NCI-H1417 (cell line): ENCODE measurements around the gene DCST1.
A peak's percentile ranks its signal among the peaks of the same experiment; 100 is the strongest.

Source experiments
- DNase-seq, 3 experiments: peaks; one replicate each; lab custom pipeline; 2025; lab: John Stamatoyannopoulos, UW

DCST1 gene

DNA sequence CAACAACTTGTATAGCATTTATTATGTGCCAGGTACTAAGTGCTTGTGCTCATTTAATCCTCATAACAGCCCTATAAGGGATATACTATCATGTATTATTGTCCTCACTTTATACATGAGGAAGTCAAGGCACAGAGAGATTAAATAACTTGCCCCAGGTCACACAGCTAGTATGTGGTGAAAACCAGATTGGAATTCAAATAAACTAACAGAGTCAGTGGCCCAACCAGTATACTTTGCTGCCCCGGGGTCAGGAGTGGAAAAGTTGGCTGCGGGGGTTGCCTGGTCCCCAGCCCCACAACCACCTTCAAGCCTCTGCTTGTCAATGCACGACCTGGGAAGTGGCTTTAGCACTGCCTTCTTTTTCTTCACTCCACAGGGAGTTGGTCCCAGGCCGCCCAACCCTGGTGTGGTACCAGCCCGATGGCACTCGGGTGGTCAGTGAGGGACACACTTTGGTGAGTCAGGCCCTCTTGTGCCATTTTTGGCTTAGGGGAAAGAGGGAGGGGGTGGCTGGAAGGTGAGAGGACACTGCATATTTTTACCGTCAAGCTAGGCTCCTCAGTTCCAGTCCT lies 20.0 kb downstream of the DCST1 start:
- DNase-seq, result no peak

GRCh38 chr1:155057104-155057503 lies 23.5 kb downstream of the DCST1 start:
- no peak for DNase-seq

DNA sequence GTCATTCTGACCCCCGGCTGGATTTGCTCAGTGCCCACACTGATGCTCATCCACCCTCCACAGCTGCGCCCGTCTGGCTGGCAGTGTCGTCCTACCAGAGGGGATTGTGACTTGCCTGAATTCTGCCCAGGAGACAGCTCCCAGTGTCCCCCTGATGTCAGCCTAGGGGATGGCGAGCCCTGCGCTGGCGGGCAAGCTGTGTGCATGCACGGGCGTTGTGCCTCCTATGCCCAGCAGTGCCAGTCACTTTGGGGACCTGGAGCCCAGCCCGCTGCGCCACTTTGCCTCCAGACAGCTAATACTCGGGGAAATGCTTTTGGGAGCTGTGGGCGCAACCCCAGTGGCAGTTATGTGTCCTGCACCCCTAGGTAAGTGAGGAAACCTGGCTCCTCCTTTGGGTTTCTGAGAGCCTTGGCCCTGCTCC lies 24.2 kb downstream of the DCST1 start:
- no peak for DNase-seq

DNA sequence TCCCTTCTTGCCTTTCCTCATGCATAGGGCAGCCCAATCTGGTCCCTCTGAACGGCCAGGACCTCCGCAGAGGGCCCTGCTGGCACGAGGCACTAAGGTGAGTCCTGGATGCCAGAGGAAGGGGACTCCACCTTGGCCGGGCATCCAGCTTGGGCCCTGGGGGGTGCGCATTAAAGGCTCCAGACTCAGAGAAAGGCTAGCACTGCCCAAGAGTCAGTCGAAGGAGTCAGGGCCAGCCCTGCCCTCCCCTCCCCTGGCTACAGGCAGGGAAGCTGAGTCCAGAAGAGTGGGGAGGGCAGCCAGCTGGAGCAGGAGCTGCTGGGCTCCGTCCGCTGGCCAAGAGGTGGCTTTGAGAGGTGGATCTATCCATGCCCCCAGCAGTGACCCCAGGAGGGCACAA lies 27.1 kb downstream of the DCST1 start:
- DNase-seq, result no peak

GRCh38 chr1:155061381-155062150 lies 27.9 kb downstream of the DCST1 start:
- peak; percentile 87 to 98 (median 95) for DNase-seq

DNA sequence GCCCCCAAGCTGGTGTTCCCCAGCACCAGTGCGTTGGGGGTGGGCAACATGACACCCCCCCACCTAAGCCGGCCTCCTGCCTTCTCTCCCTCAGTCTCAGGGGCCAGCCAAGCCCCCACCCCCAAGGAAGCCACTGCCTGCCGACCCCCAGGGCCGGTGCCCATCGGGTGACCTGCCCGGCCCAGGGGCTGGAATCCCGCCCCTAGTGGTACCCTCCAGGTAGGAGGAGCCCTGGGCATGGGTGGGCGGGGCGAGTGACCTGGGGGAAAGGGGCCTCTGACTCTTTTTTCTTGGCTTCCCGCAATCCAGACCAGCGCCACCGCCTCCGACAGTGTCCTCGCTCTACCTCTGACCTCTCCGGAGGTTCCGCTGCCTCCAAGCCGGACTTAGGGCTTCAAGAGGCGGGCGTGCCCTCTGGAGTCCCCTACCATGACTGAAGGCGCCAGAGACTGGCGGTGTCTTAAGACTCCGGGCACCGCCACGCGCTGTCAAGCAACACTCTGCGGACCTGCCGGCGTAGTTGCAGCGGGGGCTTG lies 28.6 kb downstream of the DCST1 start:
- peak in 1 of 3 experiments; percentile 22 for DNase-seq

- DNase-seq, result peak; percentile 53 to 78 (median 70)
Observed at GRCh38 chr1:155062702-155063411, 29.2 kb downstream of the DCST1 start.

DNA sequence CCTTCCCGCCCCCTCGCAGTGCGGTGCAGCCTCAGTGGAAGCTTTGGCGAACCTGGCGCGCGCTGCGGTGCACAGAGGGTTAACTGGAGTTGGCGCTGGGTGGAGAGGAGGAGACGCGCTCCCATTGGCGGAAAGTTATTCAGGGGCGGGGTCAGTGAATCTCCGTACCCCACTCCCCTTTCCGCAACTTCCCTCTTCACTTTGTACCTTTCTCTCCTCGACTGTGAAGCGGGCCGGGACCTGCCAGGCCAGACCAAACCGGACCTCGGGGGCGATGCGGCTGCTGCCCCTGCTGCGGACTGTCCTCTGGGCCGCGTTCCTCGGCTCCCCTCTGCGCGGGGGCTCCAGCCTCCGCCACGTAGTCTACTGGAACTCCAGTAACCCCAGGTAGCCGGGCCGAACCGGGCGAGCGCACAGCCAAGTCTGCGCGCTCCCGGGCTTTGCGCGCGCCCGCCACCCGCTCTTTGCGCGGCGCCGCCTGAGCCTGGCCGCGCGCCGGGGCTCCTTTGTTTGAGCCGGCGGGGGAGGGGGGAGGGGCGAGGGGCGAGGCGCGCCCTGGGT lies 30.0 kb downstream of the DCST1 start, which contains the start of gene EFNA4:
Gene EFNA4, plus strand, starts transcription at position 191 of the 561 bp plus-strand sequence. Its CDS starts 84 bp downstream, at position 275.
- peak; percentile 57 to 91 (median 90) for DNase-seq

DNA sequence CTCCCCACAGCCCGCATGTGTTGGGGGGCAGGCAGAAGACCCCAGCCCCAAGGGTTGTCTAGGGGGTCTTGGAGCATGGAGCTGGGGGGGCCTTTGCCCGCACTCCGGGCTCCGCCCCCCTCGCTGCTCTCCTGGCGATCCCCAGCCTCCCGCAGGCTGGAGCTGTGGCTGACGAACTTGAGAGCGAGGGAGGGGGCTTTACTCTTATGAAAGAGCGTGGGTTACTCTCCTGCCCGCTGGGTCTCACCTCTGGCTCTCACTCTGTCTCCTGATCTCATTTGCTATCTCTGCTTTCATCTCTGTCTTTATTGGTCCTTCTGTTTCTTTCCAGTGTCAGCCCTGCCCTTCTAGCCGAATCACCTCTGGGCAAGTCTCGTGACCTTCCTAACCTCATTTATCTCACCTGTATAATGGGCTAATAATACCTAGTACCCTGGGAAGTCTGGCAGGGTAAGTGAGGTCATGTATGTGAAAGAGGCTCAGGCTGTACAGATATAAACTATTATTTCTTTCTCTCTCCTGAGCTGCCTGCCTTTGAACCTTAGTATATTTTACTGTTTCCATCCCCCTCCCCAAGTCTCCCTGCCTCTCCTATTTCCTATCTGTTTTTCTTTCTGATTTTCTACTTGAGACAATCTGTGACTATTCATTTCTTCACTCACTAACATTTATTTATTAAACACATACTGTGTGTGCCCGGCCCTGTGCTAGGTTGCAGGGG lies 30.6 kb downstream of the DCST1 start:
- DNase-seq, result peak; percentile 57 to 82 (median 80)

- DNase-seq, result no peak
Observed at GRCh38 chr1:155064832-155065429, 31.3 kb downstream of the DCST1 start.

DNA sequence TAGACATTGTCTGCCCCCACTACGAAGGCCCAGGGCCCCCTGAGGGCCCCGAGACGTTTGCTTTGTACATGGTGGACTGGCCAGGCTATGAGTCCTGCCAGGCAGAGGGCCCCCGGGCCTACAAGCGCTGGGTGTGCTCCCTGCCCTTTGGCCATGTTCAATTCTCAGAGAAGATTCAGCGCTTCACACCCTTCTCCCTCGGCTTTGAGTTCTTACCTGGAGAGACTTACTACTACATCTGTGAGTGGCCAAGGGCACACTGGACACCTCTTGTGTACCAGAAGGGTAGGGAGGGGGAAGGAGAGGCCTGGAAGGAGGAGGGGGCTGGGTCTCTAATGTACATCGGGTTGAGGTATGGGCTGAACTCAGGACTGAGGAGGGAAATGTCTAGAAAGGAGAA lies 33.2 kb downstream of the DCST1 start:
- no peak for DNase-seq

DNA sequence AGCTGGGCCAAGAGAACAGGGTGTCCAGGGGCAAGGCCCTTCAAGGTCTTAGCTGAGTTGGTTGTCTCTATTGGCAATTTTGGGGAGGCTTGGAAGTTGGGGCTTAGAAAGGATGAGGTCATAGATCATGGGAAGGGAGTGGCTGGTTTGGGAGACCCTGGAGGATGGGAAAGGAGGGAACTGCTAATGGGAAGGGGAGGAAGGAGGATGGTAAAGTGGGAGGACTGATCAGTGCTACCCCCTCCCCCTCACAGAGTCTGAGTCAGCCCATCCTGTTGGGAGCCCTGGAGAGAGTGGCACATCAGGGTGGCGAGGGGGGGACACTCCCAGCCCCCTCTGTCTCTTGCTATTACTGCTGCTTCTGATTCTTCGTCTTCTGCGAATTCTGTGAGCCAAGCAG lies 35.0 kb downstream of the DCST1 start:
- no peak for DNase-seq

GRCh38 chr1:155069551-155070157 lies 36.0 kb downstream of the DCST1 start:
- DNase-seq, result peak; percentile 67 to 95 (median 91)

GRCh38 chr1:155070158-155070621 lies 36.6 kb downstream of the DCST1 start:
- DNase-seq, result peak; percentile 67 to 95 (median 91)

DNA sequence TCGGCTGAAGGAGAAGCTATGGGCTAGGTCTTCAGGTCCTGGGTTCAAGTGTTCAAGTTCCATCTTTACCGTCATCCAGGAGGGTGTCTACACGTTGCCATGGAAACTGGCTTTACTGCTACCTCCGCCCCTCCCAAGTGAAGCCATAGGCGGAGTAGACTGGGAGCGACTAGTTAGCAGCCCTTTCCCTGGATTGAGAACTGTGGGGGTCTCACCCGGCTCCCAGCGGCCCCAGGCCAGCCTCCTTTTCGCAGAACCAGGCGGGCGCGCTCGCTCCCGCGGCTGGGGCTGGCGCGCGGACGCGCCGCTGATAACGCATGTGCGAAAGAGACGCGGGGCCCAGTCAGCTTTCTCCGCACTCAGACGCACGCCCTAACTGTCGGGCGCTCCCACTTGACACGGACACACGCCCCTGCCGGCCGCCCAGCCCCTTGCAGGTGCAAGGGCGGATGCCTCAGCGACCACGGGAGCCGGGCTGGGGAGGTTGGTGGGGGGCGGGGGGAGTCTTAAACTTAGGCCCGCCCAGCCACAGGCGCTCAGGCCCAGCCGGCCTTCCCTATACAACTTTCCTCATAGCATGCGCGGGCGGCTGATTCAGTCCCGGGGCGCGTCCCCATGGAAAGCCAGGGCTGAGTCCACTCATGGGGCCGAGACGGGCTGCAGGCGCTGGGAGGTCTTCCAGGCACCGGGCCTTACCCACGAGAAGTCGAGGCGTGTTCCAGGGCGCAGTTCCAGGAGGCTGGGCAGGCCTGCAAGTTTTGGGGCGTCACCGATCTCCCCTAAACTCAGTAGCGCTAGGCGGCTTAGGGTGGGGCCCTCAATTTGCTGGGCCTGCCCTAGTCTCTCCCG lies 37.3 kb downstream of the DCST1 start:
- DNase-seq, result peak; percentile 91 to 95 (median 92)

DNA sequence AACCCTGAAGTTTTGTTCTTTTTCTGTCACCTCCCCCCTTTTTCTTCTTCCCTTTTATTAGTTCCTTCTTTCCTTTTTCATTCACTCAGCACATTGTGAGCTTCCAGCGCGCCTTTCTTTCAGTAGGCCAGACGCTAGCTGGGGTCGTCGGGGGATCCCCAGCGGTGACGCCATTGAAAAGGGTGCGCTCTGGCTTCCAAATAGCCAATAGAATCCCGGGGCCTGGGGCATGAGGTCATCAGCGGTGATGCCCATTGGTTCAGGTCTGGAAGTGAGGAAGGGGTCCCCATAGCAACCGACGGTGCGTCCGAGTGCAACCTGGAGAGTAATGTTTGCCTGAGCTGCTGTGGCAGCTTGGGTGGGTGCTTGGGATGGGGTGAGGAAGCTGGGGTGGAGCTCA lies 38.1 kb downstream of the DCST1 start:
- peak in 2 of 3 experiments; percentile 69 to 85 for DNase-seq

DNA sequence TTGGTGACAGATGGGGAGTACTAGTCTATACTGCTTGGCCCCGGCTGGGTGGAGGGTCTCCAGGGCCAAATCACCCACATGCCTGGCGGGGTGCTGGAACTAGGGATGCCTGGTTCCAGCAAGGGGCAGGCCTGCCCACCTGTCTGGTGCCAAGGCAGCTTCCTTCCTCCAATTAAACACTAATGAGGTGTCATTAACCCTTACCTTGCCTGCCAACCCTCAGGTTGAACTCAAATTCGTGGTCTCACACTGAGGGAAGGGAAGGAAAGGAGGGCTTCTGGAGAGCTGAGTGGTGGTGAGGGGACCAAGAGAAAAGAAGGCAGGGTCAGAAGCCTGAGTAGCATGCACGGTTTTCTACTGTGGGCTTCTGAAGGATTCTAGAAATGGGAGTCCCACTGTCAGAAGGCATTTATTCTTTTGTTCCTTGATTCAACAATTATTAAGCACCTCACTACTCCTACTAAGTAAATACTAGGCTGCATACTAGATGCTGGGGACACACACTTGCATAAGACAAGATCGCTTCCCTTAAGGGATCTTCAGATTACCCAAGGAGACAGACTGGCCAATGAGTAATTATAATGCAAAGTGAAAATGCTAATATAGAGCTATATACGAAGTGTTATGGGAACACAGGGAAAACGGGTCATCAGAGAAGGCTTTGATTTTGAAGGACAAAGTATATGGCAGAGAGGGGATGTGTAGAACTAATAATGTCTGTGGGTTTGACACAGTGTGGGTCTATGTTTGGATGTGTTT lies 39.1 kb downstream of the DCST1 start:
- no peak for DNase-seq

- no peak for DNase-seq
Observed at GRCh38 chr1:155073377-155074242, 40.0 kb downstream of the DCST1 start.
